IPS-18c (cell line): ENCODE results near the gene PDZD8.

Experiments
- H3K4me3 ChIP-seq: 2 replicates; pipeline ENCODE4 v1.7.0; 2013; ENCODE audit warnings: low read depth, mild to moderate bottlenecking, low read length, moderate library complexity; ENCODE audit not compliant: insufficient read depth
- H3K9me3 ChIP-seq: one replicate; pipeline ENCODE4 v1.6.1; 2013; ENCODE audit warnings: mild to moderate bottlenecking, low read length, moderate library complexity; ENCODE audit not compliant: control insufficient read depth, insufficient read depth

PDZD8 gene, protein sequence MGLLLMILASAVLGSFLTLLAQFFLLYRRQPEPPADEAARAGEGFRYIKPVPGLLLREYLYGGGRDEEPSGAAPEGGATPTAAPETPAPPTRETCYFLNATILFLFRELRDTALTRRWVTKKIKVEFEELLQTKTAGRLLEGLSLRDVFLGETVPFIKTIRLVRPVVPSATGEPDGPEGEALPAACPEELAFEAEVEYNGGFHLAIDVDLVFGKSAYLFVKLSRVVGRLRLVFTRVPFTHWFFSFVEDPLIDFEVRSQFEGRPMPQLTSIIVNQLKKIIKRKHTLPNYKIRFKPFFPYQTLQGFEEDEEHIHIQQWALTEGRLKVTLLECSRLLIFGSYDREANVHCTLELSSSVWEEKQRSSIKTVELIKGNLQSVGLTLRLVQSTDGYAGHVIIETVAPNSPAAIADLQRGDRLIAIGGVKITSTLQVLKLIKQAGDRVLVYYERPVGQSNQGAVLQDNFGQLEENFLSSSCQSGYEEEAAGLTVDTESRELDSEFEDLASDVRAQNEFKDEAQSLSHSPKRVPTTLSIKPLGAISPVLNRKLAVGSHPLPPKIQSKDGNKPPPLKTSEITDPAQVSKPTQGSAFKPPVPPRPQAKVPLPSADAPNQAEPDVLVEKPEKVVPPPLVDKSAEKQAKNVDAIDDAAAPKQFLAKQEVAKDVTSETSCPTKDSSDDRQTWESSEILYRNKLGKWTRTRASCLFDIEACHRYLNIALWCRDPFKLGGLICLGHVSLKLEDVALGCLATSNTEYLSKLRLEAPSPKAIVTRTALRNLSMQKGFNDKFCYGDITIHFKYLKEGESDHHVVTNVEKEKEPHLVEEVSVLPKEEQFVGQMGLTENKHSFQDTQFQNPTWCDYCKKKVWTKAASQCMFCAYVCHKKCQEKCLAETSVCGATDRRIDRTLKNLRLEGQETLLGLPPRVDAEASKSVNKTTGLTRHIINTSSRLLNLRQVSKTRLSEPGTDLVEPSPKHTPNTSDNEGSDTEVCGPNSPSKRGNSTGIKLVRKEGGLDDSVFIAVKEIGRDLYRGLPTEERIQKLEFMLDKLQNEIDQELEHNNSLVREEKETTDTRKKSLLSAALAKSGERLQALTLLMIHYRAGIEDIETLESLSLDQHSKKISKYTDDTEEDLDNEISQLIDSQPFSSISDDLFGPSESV

DNA sequence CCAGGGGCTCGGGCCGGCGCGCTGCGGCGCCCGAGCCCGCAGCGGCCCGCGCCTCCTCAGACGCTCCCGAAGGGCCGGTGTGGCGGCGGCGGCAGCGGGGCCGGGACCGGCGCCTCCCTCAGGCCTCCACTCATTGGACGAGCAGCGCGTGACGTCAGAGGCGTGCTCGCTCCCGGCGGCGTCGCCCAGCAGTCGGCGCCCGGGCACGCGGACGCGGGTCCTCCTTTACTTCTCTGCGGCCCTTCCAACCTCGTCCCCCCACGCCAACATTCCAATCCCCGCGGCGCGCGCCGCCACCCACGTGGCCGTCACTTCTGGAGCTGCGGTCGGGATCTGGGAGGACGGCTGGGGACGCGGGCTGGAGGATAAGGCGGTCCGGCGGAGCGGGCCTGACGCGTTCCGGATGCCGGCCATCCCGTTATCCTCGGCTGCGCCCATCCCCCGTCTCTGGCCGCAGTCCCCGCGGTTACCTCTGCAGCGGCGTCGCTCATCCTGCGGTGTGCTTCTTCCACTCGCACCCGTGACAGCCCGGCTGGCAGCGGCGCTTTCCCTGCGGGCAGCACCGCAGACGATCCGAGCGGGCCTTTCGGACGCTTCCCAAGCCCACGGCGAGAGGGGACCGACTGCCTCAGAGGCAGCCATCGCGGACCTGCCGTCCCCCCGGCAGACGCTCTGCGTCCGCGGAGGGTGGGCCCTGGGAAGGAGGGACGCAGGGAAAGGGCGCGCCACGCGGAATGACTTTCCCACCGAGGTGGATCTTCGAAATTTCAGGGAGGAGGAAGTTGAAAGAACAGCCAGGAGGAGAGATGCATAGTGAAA, at the start of gene PDZD8:
PDZD8 (minus strand) TSS at position 81 of the 819 bp plus-strand sequence. CDS start 213 bp downstream, outside the sequence.
- Histone ChIP-seq H3K4me3 (peak within 1 kb of the TSS; percentile 95), H3K9me3 (no peaks in the 10 kb centered on the region)

DNA sequence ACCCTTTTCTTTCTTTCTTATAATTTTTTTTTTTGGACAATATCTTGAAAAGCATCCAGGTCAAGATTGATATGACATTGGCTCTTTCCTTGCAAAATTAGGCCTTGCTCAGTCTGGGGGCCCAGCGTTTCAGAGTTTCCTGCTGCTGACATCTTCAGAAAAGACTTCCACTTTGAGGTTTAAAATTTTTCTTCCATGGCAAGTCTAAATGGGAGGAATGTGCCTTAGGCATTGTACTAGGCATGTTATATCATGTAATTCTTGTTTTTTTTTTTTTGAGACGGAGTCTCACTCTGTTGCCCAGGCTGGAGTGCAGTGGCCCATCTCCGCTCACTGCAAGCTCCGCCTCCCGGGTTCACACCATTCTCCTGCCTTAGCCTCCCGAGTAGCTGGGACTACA, 48.9 kb upstream of the PDZD8 start:
- no peaks in the 10 kb centered on the region for H3K9me3 ChIP-seq
- no peak overlapping the region for H3K4me3 ChIP-seq

DNA sequence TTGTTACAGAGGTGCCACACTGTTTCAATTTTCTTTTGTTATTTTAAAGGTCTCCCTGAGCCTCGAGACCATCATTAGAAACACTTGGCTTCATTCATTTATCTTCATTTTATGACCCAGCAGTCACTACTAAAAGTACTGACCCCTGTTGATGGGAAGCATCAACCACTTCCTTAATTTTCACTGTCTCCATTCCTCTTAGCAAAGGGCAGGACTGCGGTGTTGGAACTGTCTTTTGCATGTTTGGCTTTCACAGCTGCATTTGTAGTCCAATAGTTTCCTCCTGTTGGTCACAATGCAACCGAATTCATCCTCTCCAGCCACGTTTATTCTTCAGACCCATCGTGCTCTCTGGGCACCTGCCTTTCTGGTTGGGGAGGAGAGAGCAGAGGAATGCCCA, 46.7 kb upstream of the PDZD8 start:
- Histone ChIP-seq H3K4me3 (no peak overlapping the region), H3K9me3 (no peaks in the 10 kb centered on the region)

DNA sequence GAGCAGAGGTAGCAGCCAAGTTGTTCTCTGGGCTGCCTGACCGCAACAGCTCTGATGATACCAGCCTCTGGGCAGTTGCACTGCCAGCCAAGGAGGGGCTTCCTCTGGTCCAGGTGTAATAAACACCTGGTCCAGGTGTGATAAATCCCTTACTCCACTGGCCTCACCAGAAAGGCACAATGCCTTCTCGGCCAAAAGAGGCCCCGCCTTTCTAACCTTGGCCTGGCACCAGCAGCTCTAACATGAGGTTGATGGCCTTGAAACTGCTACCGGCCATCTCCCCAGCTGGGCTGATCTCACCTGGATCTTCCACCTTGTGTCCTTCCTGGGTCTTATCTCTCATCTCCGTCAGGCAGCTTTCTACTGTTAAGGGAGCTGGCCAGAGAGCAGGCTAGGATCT, 45.5 kb upstream of the PDZD8 start:
- Histone ChIP-seq H3K4me3 (no peak overlapping the region), H3K9me3 (no peaks in the 10 kb centered on the region)

DNA sequence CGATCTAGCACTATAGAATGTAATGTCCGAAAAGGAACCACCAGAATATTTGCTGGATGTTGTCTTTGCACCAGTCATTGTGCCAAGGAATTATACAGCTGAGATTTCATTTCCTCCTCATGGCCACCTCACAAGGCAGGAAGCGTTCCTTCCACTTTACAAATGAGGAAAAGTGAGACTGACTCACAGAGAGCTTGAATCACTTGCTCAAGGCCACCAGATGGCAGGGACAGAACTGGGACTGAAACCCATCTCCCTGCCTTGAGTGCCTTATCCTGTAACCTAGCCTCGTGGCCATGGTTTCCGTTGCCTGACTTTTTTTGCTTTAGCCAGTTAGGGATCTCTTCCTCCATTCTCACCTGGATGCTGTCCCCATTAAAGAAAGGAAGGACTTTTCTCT, 44.7 kb upstream of the PDZD8 start:
- no peak overlapping the region for H3K4me3 ChIP-seq
- H3K9me3 ChIP-seq: no peaks in the 10 kb centered on the region

DNA sequence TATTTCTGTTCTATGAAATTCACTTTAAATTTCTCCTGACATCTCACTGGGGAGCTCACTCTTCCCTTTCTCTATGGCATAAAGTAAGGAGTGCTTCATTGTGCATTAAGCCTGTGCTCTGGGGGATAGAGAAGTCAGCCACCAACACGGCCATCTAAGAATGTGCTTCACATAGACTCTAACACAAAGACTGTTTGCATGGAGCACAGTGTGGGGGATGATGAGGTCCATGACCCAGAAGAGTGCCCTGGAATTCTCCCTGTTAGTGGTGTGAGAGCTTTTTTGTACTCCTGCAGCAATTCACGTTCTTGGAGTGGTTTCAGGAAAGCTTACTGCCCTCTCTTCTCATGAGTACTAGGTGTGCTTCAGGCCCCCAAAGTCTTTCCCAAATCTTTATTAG, 43.9 kb upstream of the PDZD8 start:
- Histone ChIP-seq H3K9me3 (no peaks in the 10 kb centered on the region), H3K4me3 (no peak overlapping the region)

DNA sequence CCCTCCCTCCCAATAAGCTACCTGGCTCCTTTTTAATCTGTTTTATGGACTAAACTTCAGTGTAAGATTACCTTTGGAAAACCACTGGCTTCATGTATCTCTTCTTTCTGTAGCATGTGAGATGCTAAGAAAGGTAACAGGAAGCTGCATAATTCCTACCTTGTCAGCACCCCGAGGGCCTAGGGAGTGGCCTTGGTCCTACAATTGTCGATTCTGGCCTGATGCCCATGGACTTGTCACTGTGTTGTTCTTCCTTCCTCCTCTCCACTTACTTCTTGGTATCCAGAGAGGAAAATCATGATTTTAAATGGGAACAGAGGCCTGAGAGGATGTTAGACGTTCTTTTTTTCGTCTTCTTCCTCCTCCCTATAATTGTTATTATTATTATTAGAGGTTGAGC, 42.9 kb upstream of the PDZD8 start:
- H3K4me3 ChIP-seq: no peak overlapping the region
- no peaks in the 10 kb centered on the region for H3K9me3 ChIP-seq

DNA sequence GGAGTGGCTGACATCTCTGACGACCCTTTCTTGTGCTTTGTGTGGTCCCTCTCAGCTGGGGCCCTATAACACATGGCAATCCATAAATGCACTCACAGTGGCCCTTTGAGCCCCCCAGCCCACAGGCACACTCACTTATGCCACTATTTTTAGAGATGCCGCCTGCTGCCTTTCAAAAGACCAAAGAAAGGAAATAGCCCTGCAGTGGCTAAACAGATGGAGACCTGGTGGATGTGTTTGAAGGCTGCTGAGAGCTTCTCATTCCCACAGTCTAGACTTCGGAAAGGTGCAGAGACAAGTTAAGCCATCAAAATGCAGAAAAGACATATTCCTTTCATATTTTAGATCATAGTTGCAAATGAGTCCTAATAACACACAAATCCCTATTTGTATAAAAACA, 42.0 kb upstream of the PDZD8 start:
- H3K9me3 ChIP-seq: no peaks in the 10 kb centered on the region
- H3K4me3 ChIP-seq: no peak overlapping the region

DNA sequence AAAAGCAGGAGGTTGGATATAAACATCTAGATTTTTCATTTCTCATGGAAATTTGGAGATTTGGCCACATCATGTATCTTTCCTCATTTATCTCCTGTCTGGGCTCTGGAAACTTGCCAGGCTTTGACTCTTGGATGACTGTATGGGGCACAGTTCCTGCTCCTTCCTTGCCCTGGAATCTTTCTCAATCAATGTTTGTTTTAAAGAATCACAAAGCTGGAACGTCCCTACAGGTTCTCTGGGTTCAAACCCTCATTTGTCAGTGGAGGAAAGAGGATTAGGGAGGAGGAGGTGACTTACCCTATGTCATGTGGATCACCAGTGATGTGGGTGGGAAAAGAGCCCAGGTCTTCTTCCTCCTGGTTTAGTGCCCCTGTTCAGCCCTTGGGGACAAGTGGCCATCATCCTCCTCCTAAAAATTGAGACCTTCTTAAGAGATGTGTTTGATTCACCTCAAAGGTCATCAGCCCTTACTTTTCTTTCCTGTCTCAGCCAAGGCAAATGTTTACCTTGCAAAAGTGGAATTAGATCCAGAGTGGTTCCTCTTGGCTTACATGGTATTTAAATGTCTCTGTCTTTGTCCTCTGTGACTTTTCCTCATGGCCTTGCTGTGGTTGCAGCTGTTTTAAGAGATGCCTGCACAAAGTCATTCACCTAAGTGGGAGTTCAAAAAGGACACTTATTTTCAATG, 38.8 kb upstream of the PDZD8 start:
- Histone ChIP-seq H3K4me3 (no peak overlapping the region), H3K9me3 (no peaks in the 10 kb centered on the region)

DNA sequence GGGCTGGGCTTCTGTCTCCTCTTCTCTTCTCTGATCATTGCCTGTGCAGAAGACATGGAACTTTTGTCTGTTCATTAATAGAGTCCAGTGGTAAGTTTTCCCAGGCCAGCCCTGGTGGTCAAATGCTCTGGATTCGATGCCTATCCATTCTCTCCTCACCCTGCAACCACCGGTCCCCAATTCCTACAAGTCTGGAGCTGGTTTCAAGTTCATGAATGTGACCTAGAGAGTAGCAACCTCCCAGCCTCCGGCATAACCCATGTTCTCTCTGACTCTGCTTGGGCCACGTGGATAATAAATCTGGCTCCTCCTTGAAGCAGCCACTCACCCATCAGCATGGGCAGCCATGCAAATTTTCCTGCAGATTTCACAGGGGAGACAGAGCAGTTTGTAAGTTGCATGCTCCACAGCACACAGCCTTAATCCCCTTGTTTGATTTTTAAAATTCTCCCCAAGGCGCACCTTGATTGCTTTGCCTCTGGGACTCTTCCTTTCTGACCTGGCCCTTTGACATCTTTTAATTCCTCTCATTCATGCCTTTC, 37.3 kb upstream of the PDZD8 start:
- no peak overlapping the region for H3K4me3 ChIP-seq

DNA sequence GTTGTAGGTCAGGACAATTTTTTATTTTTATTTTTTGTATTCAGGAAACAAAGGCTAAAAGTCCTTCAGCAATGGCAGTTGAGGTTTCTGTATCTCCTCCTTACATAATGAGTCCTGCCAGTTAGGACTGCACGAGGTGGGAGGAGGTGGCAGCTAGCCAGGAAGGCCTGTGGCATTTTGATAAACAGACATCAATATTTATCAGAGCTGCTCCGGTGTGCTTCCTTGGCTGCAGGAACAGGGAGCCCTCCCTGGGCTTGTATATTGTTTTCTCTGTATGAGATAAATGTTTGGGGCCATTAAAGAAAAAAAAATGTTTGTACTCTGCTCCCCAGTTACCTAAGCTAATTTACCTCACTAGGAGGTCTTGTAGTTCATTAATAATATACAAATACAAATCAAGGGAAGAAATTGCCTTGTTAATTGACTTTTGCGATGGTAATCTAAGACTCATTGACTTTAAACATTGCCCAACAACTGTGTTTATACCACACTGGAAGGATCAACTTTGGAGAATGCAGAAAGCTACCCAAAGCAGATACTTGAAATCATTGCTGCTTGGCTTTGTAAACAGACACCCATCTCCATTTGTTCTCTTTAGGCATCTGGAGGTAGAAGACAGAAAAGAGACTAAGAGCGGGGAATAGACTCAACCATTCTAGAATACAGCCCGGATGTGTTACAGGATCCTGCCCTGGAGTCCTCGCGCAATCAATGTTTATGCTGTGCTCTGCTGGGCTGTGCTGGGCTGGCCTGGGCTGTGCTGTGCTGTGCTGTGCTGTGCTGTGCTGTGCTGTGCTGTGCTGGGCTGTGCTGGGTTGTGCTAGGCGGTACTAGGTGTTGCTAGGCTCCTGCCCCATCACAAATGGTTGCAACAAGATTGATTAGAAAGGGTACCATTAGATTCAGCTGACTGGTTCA, 36.5 kb upstream of the PDZD8 start:
- Histone ChIP-seq H3K9me3 (no peaks in the 10 kb centered on the region), H3K4me3 (no peak overlapping the region)

More for the DNA sequence above, 37.3 kb upstream of the PDZD8 start:
- H3K9me3 ChIP-seq: no peaks in the 10 kb centered on the region

DNA sequence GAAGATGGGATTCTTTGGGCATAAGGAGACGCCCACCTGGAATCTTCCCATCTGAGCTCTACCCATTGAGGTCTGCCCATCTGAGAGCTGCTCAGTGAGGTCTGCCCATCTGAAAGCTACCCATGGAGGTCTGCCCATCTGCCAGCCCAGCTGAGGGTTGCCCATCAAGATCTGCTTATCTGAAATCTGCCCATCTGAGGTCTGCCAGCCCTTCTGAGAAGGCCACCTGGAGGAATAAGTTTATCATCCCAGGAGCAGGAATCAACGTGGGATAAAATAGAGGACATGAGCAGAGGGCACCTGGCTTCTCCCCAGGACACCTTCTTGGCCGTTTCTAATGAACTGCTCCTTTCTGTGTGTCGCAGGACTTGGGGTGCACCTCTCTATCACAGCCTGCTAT, 35.3 kb upstream of the PDZD8 start:
- H3K9me3 ChIP-seq: no peaks in the 10 kb centered on the region
- H3K4me3 ChIP-seq: no peak overlapping the region

DNA sequence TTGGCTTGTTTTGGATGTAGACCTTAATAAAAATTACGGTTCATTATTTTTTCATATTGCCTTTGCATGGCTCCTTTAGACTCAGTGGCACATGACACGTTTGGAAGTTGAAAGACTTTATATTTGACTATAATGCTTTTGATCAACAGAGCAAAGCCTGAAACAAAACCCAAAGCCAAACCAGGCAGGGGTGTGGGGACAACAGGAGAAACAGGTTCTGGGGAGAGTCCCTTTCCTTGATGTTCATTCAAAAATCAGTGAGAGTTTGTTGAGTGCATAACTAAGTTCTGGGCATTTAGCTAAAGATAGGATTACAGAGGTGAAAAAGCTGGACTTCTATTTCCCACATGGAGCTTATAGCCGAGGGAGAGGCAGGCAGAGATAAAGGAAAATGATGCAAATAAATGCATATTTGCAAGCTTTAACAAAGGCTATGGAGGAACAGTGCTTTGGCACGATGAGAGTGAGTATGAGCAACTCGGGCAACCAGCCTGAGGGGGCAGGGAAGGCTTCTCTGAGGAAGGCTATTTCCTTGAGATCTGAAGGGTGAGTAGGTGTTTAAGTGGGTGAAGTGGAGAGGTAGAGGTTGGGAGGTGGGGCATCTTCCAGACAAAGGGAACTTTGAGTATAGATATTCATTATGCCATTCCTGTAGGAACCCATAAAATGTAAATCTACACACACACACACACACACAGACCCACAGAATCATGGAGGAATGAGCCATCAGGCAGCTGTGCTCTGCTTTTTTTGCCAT, 34.5 kb upstream of the PDZD8 start:
- H3K9me3 ChIP-seq: no peaks in the 10 kb centered on the region
- H3K4me3 ChIP-seq: no peak overlapping the region

DNA sequence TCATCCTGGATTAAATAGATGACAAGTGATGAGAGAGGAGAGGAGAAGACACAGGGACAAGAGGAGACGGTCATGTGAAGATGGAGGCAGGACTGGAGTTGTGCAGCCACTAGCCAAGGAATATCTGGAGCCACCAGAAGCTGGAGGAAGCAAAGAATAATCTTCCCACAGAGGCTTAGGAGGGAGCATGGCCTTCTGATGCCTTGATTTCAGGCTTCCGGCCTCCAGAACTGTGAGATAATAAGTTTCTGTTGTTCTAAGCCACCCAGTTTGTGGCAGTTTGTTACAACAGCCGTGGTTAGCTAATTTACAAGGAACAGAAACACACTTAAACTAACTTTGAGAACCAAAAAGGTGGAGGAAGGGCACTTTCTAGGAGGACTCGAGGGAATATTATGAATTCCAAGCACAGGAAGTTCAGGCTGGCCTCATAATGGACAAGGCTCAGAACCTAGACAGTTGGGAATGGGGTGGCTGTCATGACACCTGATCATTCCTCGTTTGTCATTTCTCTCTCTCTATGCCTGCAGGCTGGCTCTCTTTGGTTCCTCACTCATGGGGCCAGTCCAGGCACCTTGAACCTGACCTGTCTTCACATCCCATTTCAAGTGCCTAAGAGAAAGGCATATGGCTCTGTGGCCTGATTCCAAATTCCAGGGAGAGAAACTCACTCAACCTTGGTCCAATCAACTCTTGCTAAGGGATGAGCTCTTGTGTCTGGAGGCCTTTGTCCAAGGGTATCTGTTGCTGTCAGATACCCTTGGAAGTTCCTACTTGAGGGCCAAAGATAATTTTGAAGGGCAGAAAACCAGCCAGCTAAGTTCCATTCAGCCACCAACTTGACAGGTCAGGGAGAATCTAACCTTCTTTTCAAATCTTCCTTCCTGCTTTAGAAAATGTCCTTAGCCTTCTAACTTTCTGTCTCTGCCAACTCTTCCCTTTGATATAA, 33.5 kb upstream of the PDZD8 start:
- H3K9me3 ChIP-seq: no peaks in the 10 kb centered on the region
- H3K4me3 ChIP-seq: no peak overlapping the region
